Smooth muscle cell (in vitro differentiated cells): ENCODE measurements around the gene PFKFB4. TPM values are rescaled to one million over a fixed set of nuclear protein-coding genes. Genes with fewer than 3 reads are reported as not detected.
"Not testable (repeated sequence)": the region's sequence is repeated elsewhere in the genome, so short reads cannot be mapped to it uniquely, and the experiment has no call there.

Experiments
- DNase-seq: peaks from one replicate; lab custom pipeline; 2025; ENCODE audit not compliant: unreplicated experiment; lab: John Stamatoyannopoulos, UW
- H2AFZ ChIP-seq: fragments of 200-600 bp; sonication (generic); 2 replicates; pipeline ENCODE4 v1.6.0; 2016; ENCODE audit warnings: antibody characterized with exemption, low read depth, mild to moderate bottlenecking
- H3F3A ChIP-seq: fragments of 200-600 bp; sonication (generic); 2 replicates; pipeline ENCODE4 v1.6.0; 2017; ENCODE audit warnings: antibody characterized with exemption, low read depth
- H3K27ac ChIP-seq: fragments of 200-600 bp; sonication (generic); 2 replicates; pipeline ENCODE4 v1.5.1; 2016; ENCODE audit warnings: low read depth, mild to moderate bottlenecking
- H3K27me3 ChIP-seq: fragments of 200-600 bp; sonication (generic); 2 replicates; pipeline ENCODE4 v1.6.1; 2016; ENCODE audit warnings: low read depth, mild to moderate bottlenecking
- H3K36me3 ChIP-seq: fragments of 200-600 bp; sonication (generic); 2 replicates; pipeline ENCODE4 v1.5.1; 2016; ENCODE audit warnings: low read depth
- H3K4me1 ChIP-seq: fragments of 200-600 bp; sonication (generic); 2 replicates; pipeline ENCODE4 v1.5.1; 2016; ENCODE audit warnings: low read depth
- H3K4me2 ChIP-seq: fragments of 200-600 bp; sonication (generic); 2 replicates; pipeline ENCODE4 v1.6.0; 2016; ENCODE audit warnings: mild to moderate bottlenecking
- H3K4me3 ChIP-seq: fragments of 200-600 bp; sonication (generic); 2 replicates; pipeline ENCODE4 v1.5.1; 2016; ENCODE audit warnings: mild to moderate bottlenecking
- H3K79me2 ChIP-seq: fragments of 200-600 bp; sonication (generic); 2 replicates; pipeline ENCODE4 v1.6.0; 2016; ENCODE audit warnings: low read depth, mild to moderate bottlenecking
- H3K9ac ChIP-seq: fragments of 200-600 bp; sonication (generic); 2 replicates; pipeline ENCODE4 v1.6.0; 2016; ENCODE audit warnings: low read depth
- H3K9me3 ChIP-seq: fragments of 200-600 bp; sonication (generic); replicated peaks from 2 replicates; pipeline ENCODE4 v1.5.1; 2016; ENCODE audit warnings: low read depth
- H4K20me1 ChIP-seq: fragments of 200-600 bp; sonication (generic); 2 replicates; pipeline ENCODE4 v1.6.0; 2016; ENCODE audit warnings: low read depth
- WGBS: methylation state at CpG from one replicate; pipeline ENCODE4 v1.1.7; 2016; ENCODE audit warnings: low lambda C conversion rate; 5-methylcytosine and 5-hydroxymethylcytosine counted together
- polyA plus RNA-seq: library from polyadenylated mRNA; unstranded; fragments of >200 nt; fragmentation: Nextera tagmentation; extraction: Ambion mirVana; gene quantifications from 2 replicates; pipeline ENCODE4 v1.2.1, GENCODE V29; 2016
- total RNA-seq: library from RNA; depleted of rRNA; stranded (reverse); fragments of >200 nt; gene quantifications from 2 replicates; pipeline ENCODE4 v1.2.3, GENCODE V29; 2014
- TF ChIP-seq, protein P1 (sequence below): fragments of 200-600 bp; sonication (generic); IDR thresholded peaks from 2 replicates; pipeline ENCODE4 v1.5.1; 2017; ENCODE audit warnings: borderline replicate concordance, mild to moderate bottlenecking, antibody characterized with exemption; ENCODE audit not compliant: insufficient read depth, poor library complexity, severe bottlenecking

The PFKFB4 gene
- total and polyA plus RNA-seq, 2 experiments from 2014 or later: 37.4 to 48.8 TPM

DNA sequence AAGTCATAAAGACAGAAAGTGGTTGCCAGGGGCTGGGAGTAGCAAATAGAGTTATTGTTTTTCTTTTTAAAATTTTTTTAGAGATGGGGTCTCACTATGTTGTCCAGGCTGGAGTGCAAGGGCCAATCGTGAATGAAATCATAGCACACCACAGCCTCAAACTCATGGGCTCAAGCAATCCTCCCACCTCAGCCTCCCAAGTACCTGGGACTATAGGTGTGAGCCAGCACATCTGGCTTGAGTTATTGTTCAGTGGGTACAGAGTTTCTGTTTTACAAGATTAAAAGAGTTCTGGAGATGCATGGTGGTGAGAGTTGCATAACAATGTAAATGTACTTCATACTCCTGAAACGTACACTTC lies 23.6 kb downstream of the PFKFB4 start:
- Histone ChIP-seq H3K4me3 (no peak overlapping the region), H2AFZ (no peak overlapping the region), H3K27ac (no peak overlapping the region), H3K9ac (no peak overlapping the region), H3K4me1 (no peaks in the 10 kb centered on the region), H3K79me2 (no peaks in the 10 kb centered on the region), H3K9me3 (no peaks in the 10 kb centered on the region), H4K20me1 (peaks cover 71% of the 10 kb centered on the region), H3K27me3 (no peaks in the 10 kb centered on the region), H3K36me3 (peaks cover 29% of the 10 kb centered on the region), H3K4me2 (no peak overlapping the region), H3F3A (no peaks in the 10 kb centered on the region)
- 100% methylated on average over 2 of the region's 2 CpGs for WGBS
- no peak for DNase-seq
- TF ChIP-seq, protein P1, sequence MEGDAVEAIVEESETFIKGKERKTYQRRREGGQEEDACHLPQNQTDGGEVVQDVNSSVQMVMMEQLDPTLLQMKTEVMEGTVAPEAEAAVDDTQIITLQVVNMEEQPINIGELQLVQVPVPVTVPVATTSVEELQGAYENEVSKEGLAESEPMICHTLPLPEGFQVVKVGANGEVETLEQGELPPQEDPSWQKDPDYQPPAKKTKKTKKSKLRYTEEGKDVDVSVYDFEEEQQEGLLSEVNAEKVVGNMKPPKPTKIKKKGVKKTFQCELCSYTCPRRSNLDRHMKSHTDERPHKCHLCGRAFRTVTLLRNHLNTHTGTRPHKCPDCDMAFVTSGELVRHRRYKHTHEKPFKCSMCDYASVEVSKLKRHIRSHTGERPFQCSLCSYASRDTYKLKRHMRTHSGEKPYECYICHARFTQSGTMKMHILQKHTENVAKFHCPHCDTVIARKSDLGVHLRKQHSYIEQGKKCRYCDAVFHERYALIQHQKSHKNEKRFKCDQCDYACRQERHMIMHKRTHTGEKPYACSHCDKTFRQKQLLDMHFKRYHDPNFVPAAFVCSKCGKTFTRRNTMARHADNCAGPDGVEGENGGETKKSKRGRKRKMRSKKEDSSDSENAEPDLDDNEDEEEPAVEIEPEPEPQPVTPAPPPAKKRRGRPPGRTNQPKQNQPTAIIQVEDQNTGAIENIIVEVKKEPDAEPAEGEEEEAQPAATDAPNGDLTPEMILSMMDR: no peak

DNA sequence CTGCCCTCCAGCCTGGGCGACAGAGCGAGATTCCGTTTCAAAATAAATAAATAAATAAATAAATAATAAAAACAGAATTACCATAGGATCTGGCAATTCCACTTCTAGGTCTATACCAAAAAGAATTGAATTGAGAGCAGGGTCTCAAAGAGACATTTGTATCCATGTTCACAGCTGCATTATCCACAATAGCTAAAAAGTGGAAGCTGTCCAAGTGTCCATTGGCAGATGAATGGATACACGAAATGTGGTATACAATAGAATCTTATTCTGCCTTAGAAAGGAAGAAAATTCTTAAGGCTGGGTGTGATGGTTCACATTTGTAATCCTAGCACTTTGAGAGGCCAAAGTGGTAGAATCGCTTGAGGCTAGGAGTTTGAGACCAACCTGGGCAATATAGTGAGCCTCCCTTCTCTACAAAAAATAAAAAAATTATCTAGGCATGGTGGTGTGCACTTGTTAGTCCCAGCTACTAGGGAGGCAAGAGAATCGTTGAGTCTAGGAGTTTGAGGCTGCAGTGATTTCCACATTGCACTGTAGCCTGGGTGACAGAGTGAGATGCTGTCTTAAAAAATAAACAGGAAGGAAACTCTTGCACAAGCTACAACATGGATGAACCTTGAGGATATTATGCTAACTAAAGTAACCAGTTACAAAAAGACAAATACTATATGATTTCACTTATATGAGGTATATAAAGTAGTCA lies 24.2 kb downstream of the PFKFB4 start:
- TF ChIP-seq, protein P1: no peak

DNA sequence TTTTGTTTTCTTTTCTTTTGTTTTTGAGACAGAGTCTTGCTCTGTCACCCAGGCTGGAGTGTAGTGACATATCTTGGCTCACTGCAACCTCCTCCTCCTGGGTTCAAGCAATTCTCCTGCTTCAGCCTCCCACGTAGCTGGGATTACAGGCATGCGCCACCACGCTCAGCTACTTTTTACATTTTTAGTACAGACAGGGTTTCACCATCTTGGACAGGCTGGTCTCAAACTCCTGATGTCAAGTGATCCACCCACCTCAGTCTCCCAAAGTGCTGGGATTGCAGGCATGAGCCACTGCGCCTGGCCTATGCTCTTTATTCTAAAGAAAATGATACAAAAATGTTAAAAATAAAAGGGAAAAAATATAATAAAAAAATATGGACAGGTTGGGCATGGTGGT lies 25.9 kb downstream of the PFKFB4 start:
- not testable (repeated sequence) for H3K27ac ChIP-seq, H3K79me2 ChIP-seq, DNase-seq, H3F3A ChIP-seq, H3K4me2 ChIP-seq, H3K27me3 ChIP-seq, H3K4me3 ChIP-seq, H2AFZ ChIP-seq, H3K9ac ChIP-seq, H3K4me1 ChIP-seq, H3K9me3 ChIP-seq
- H4K20me1 ChIP-seq: peaks cover 52% of the 10 kb centered on the region
- H3K36me3 ChIP-seq: peaks cover 29% of the 10 kb centered on the region
- WGBS: 96% methylated on average over 4 of the region's 4 CpGs

More for the DNA sequence above, 24.2 kb downstream of the PFKFB4 start:
- H4K20me1 ChIP-seq: peaks cover 67% of the 10 kb centered on the region
- peaks cover 29% of the 10 kb centered on the region for H3K36me3 ChIP-seq
- no peak for DNase-seq
- no peak overlapping the region for H2AFZ ChIP-seq
- H3K9ac ChIP-seq: no peak overlapping the region
- no peaks in the 10 kb centered on the region for H3K27me3 ChIP-seq
- H3K79me2 ChIP-seq: no peaks in the 10 kb centered on the region
- H3K27ac ChIP-seq: no peak overlapping the region
- H3K4me2 ChIP-seq: no peak overlapping the region
- no peak overlapping the region for H3K4me3 ChIP-seq
- H3K9me3 ChIP-seq: no peaks in the 10 kb centered on the region
- no peaks in the 10 kb centered on the region for H3K4me1 ChIP-seq
- 97% methylated on average over 6 of the region's 6 CpGs for WGBS
- no peaks in the 10 kb centered on the region for H3F3A ChIP-seq

DNA sequence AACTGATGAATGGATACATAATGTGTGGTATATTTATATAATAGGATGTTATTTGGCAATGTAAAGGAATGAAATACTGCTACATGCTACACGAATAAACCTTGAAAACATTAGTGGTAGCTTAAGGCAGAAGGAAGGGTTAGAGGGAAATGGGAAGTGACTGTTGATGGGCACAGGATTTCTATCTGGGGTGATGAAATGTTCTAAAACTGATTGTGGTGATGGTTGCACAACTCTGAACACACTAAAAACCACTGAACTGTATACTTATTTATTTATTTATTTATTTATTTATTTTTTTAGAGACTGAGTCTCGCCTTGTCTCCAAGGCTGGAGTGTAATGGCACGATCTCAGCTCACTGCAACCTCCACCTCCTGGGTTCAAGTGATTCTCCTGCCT lies 27.8 kb downstream of the PFKFB4 start:
- Histone ChIP-seq H3F3A (no peaks in the 10 kb centered on the region), H3K27me3 (no peaks in the 10 kb centered on the region), H3K36me3 (peaks cover 23% of the 10 kb centered on the region), H2AFZ (no peak overlapping the region), H3K4me1 (no peaks in the 10 kb centered on the region), H3K9ac (no peak overlapping the region), H3K79me2 (no peaks in the 10 kb centered on the region), H3K27ac (no peak overlapping the region), H3K9me3 (no peaks in the 10 kb centered on the region), H3K4me3 (no peak overlapping the region), H4K20me1 (peaks cover 37% of the 10 kb centered on the region), H3K4me2 (no peak overlapping the region)
- no peak for DNase-seq
- TF ChIP-seq, protein P1: no peak
- 97% methylated on average over 3 of the region's 3 CpGs for WGBS
